Cardiac septum (tissue), 1 donor: Measurements from ENCODE around the gene APOBEC3C. TPM values are rescaled to one million over a fixed set of nuclear protein-coding genes. Genes with fewer than 3 reads are reported as not detected.
"Not testable (repeated sequence)": the region's sequence is repeated elsewhere in the genome, so short reads cannot be mapped to it uniquely, and the experiment has no call there.

Experiments used
- DNase-seq: peaks from one replicate; pipeline ENCODE4 v3.0.0-alpha.2; 2020; ENCODE audit warnings: low spot score
- intact Hi-C: fragments of 100-400 bp; cut with DNase I; formaldehyde crosslinking; loops from one replicate; pipeline ENCODE4 v1.14.0; 2022
- total RNA-seq: library from RNA; stranded (reverse); fragmentation: NEBNext Ultra II Directional; extraction: Animal tissue kit (Norgen Biotek cat#: 25700); gene quantifications from one replicate; pipeline ENCODE4 v1.2.1, GENCODE V29; 2021
- donor health status: DM: no; HTN: no; CAD: no.

APOBEC3C gene
- total RNA-seq, 1 donor from 2014 or later = 22.1 TPM

DNA sequence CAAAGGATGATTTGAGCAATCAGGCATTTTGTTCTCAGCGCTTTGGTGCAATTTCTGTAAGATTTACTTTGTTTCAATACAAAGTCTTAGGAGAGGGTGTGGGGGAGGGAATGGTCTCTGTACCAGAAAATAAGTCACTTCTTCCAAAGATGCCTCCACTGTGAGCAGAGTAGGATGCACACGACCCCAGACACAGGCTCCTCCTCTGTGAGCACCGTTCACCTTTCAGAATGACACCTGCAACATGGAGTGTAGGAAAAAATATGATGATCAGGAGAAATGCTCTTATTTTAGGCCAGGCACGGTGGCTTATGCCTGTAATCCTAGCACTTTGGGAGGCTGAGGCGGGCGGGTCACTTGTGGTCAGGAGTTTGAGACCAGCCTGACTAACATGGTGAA lies 665 bp downstream of the APOBEC3C start:
- DNase-seq = not testable (repeated sequence)
- intact Hi-C loops = loop anchor here (10.0 kb wide), 1 partner anchor 300 kb away; the partner anchor contains the start of gene RPL3

DNA sequence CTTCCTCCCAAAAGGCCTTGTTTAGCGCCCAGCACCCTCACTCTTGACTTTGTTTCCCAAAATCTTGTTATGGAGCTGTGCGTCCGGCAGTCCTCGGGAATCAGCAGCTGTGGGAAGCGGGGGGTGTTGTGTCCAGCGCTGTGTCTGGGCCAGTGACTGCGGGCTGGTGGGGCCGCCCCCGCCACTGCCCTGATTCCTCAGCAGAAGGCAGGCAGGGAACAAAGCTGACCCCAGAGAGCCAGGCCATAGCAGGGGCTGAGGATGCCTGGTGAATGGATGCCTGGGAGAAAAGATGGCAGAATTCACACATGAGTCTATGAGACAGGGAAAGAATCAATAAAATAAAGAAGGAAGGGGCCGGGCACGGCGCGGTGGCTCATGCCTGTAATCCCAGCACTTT lies 2.5 kb downstream of the APOBEC3C start:
- intact Hi-C loops = loop anchor here (10.0 kb wide), 1 partner anchor 298 kb away; the partner anchor contains the start of gene RPL3

GRCh38 chr22:39017596-39018365 lies 3.7 kb downstream of the APOBEC3C start:
- no peak for DNase-seq
- intact Hi-C loops = loop anchor here (10.0 kb wide), 1 partner anchor 297 kb away; the partner anchor contains the start of gene RPL3

More for the DNA sequence above, 2.5 kb downstream of the APOBEC3C start:
- no peak for DNase-seq

- intact Hi-C loops, DNase-seq: not testable (repeated sequence)
These were observed 6.1 kb downstream of the APOBEC3C start for GRCh38 chr22:39020021-39020651.

DNA sequence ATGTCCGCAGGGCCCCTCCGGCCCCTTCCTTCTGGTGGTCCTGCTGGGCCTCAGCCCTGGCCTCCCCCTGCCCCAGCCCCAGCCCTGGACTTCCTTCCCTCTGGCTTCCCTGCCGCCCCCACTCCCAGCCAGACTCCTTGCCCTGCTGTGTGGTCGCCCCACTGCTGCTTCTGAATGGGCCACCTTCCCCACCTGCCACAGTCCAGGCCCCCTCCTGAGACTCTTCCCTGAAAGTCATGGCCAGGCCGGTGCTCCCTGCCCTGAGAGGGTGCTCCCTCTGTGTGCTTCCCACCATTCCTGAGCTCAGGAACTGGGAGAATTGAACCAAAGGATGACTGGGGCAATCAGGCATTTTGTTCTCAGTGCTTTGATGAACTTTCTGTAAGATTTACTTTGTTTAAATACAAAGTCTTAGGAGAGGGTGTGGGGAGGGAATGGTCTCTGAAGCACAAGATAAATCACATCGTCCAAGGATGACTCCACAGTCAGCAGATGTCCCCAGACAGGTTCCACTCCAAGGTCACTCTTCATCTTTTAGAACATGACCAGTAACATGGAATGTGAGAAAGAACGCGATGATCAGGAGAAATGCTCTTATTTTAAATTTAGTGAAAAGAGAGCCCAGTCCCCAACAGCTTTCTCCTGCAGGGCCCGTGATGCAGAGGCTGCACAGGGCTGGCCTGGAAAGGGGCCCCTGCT lies 7.6 kb downstream of the APOBEC3C start:
- no peak for DNase-seq
- intact Hi-C loops = no loop called here

DNA sequence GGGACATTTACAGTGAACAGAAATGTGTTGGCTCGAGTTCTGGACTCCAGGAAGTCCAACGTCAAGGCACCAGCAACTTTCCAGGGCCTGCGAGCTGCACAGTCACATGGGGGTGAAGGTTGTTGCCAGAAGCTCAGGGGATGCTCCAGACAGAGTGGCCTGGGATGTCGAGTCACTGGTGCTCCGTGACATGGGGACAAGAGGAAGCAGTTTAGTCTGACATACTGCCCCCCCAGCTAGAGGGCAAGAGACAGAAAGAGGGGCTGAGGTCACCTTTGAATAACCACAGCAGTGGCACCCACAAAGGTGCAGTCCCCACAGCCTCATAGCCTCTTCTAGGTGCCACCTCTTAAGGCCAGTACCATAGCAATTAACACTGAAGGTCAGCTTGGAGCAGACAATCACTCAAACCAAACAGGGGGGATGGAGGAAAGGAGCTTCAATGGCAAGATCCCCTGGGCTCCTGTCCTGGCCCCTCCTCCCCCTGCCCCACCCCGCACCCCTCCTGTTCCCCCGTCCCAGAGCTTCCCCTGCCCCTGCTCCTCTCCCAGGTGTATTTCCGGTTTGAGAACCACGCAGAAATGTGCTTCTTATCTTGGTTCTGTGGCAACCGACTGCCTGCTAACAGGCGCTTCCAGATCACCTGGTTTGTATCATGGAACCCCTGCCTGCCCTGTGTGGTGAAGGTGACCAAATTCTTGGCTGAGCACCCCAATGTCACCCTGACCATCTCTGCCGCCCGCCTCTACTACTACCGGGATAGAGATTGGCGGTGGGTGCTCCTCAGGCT lies 10.7 kb downstream of the APOBEC3C start:
- intact Hi-C loops = no loop called here
- DNase-seq = no peak

DNA sequence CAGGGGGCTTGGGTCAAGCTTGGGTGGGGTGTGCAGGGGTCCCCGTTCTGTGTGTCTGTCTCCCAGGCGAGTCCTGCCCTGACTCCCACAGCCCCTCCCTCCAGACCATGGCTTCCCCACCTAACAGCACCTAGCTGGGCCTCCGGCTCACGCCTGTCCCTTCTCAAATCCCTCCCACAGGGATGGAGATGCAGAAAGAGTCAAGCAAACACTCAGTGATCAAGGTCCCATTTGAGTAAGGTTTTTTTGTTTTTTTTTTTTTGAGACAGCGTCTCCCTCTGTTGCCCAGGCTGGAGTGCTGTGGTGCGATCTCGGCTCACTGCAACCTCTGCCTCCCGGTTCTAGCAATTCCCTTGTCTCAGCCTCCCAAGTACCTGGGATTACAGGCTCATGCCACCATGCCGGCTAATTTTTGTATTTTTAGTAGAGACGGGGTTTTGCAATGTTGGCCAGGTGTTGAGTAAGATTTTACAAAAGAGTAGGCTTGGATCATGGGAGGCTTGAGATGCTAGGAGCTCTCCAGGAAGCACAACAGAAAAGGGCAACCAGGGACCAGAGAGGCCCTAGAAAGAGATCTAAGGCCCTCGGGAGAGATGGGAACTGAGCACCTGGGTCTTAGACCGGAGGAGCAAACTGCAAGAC lies 12.6 kb downstream of the APOBEC3C start:
- DNase-seq = no peak
- intact Hi-C loops = no loop called here

DNA sequence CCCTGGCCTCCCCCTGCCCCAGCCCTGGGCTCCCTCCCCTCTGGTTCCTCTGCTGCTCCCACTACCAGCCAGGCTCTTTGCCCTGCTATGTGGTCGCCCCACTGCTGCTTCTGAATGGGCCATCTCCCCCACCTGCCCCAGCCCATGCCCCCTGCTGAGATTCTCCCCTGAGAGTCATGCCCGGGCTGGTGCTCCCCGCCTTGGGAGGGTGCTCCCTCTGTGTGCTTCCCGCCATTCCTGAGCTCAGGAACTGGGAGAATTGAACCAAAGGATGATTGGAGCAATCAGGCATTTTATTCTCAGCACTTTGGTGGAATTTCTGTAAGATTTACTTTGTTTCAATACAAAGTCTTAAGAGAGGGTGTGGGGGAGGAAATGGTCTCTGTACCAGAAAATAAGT lies 13.7 kb downstream of the APOBEC3C start:
- no peak for DNase-seq
- intact Hi-C loops = no loop called here

GRCh38 chr22:39028281-39028680 lies 14.2 kb downstream of the APOBEC3C start:
- no peak for DNase-seq
- intact Hi-C loops = no loop called here

- intact Hi-C loops = no loop called here
- DNase-seq = no peak
These were observed 15.2 kb downstream of the APOBEC3C start for GRCh38 chr22:39029227-39029626.

DNA sequence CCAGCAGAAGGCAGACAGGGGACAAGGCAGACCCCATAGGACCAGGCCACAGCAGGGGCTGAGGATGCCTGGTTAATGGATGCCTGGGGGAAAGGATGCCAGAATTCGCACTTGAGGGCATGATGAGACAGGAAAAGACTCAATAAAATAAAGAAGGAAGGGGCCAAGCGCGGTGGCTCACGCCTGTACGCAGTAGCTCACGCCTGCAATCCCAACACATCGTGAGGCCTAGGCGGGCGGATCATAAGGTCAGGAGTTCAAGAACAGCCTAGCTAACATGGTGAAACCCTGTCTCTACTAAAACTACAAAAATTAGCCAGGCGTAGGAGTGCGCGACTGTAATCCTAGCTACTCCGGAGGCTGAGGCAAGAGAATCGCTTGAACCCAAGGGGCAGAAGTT lies 16.6 kb downstream of the APOBEC3C start:
- intact Hi-C loops = no loop called here
- DNase-seq = no peak

GRCh38 chr22:39031434-39032295 lies 17.6 kb downstream of the APOBEC3C start:
- intact Hi-C loops = not testable (repeated sequence)

DNA sequence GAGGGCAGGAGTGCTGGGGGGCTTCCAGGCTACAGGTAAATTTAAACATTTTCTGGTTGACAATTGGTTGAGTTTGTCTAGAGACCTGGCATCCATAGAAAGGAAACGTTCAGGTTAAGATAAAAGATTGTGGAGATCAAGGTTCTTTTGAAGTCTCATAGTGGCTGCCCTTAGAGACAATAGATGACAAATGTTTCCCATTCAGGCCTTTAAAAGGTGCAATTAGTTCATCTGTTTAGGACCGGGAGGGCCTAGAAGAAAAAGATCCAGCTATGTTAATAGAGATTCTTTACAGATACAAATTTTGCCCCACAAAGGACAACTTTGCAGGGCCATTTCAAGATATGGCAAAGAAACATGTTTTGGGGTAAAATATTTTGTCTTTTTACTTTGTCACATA lies 23.0 kb downstream of the APOBEC3C start:
- intact Hi-C loops, DNase-seq: not testable (repeated sequence)

More at GRCh38 chr22:39031434-39032295, 17.6 kb downstream of the APOBEC3C start:
- not testable (repeated sequence) for DNase-seq

DNA sequence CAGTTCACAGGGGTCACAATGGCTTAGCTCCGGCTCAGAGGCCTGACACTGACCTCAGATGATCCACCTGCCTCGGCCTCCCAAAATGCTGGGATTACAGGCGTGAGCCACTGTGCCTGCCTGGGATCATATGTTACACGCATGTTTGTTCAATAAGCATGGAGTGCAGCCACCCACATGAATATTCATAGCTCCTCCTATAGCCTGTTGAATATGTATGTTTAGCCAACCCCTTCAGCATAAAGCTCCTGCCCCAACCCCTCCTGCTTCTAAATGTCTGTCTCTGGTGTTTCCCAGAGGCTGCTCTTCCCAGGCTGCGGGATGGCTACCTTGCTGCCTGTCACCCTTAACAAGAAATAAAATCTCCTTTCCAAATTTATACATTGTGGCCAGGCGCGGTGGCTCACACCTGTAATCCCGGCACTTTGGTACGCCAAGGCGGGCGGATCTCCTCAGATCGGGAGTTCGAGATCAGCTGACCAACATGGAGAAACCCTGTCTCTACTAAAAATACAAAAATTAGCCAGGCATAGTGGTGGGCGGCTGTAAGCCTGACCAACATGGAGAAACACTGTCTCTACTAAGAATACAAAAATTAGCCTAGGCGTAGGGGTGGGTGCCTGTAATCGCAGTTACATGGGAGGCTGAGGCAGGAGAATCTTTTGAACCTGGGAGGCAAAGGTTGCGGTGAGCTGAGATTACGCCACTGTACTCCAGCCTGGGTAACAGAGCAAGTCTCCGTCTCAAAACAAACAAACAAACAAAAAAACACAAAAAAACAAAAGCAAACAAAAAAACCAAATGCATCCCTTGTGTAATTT lies 25.5 kb downstream of the APOBEC3C start:
- DNase-seq = no peak
- intact Hi-C loops = no loop called here

DNA sequence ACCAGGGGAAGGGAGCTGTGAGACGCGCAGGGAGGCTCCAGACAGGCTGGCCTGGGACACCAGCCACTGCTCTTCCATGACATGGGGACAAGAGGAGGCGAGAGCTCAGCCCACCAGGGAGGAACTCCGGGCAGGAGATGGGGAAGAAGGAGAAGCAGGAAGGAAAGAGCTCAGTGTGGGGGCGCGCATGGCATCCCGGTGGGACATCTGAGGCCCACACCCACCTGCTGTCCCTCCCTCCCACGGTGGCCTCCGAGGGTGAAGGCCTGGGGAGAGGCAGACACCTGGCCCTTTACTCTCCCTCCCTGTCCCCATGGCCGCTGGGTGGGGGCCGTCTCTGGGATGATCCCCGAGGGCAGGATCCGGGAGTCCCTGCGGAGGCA lies 26.1 kb downstream of the APOBEC3C start:
- intact Hi-C loops, DNase-seq: not testable (repeated sequence)

- peak; percentile 83 for DNase-seq
- intact Hi-C loops = not testable (repeated sequence)
These were observed 26.7 kb downstream of the APOBEC3C start, which contains the start of gene APOBEC3F for GRCh38 chr22:39040538-39041296. TSS of gene APOBEC3F (plus strand) at chr22:39040864. CDS start at chr22:39040961, 97 bp downstream.
